NT2/D1 (cell line): Measurements from ENCODE around the gene INO80D.

Experiments used
- DNase-seq: peaks from one replicate; pipeline ENCODE4 v3.0.0-alpha.2; 2011; ENCODE audit warnings: low read depth, low spot score
- H3K27me3 ChIP-seq: 2 replicates; pipeline ENCODE4 v1.6.0; 2011; ENCODE audit warnings: mild to moderate bottlenecking; ENCODE audit not compliant: insufficient read length, insufficient read depth
- H3K36me3 ChIP-seq: 2 replicates; pipeline ENCODE4 v1.6.1; 2011; ENCODE audit warnings: mild to moderate bottlenecking, low read length, mixed read lengths; ENCODE audit not compliant: insufficient read depth, insufficient read length
- H3K4me1 ChIP-seq: 2 replicates; pipeline ENCODE4 v1.5.1; 2011; ENCODE audit not compliant: insufficient read depth, insufficient read length
- H3K4me3 ChIP-seq: 2 replicates; pipeline ENCODE4 v1.5.1; 2011; ENCODE audit warnings: low read depth; ENCODE audit not compliant: insufficient read length
- H3K9ac ChIP-seq: 2 replicates; pipeline ENCODE4 v1.6.0; 2011; ENCODE audit warnings: low read depth; ENCODE audit not compliant: insufficient read length
- H3K9me3 ChIP-seq: 2 replicates; pipeline ENCODE4 v1.5.1; 2011; ENCODE audit warnings: mild to moderate bottlenecking, low read length; ENCODE audit not compliant: insufficient read depth
- SUZ12 ChIP-seq: IDR thresholded peaks from 2 replicates; pipeline ENCODE4 v1.6.1; 2011; ENCODE audit not compliant: insufficient read length, insufficient read depth; ENCODE audit errors: extremely low read depth
- YY1 ChIP-seq: IDR thresholded peaks from 2 replicates; pipeline ENCODE4 v1.6.1; 2011; ENCODE audit not compliant: insufficient read length, insufficient read depth
- ZNF274 ChIP-seq: IDR thresholded peaks from 2 replicates; pipeline ENCODE4 v1.6.1; 2011; ENCODE audit warnings: mild to moderate bottlenecking, low read depth, low read length

Gene INO80D

GRCh38 chr2:206068207-206068606, 17.8 kb downstream of the INO80D start:
- H3K36me3 ChIP-seq = peaks cover under 1% of the 10 kb centered on the region
- peaks cover 3% of the 10 kb centered on the region for H3K4me1 ChIP-seq
- H3K9me3 ChIP-seq = no peaks in the 10 kb centered on the region
- no peak for DNase-seq
- TF ChIP-seq SUZ12 (no peak), ZNF274 (no peak), YY1 (no peak)
- H3K4me3 ChIP-seq = no peak overlapping the region
- H3K27me3 ChIP-seq = no peaks in the 10 kb centered on the region
- no peak overlapping the region for H3K9ac ChIP-seq

- TF ChIP-seq ZNF274 (no peak), YY1 (no peak), SUZ12 (no peak)
- Histone ChIP-seq H3K9me3 (no peaks in the 10 kb centered on the region), H3K4me1 (no peaks in the 10 kb centered on the region), H3K36me3 (peaks cover 18% of the 10 kb centered on the region), H3K27me3 (no peaks in the 10 kb centered on the region), H3K9ac (no peak overlapping the region), H3K4me3 (no peak overlapping the region)
- DNase-seq = no peak
Measured at GRCh38 chr2:206064077-206064476, 21.9 kb downstream of the INO80D start.

- no peak for DNase-seq
- Histone ChIP-seq H3K9me3 (no peaks in the 10 kb centered on the region), H3K9ac (no peak overlapping the region), H3K4me1 (no peaks in the 10 kb centered on the region), H3K27me3 (no peaks in the 10 kb centered on the region), H3K36me3 (peaks cover 18% of the 10 kb centered on the region), H3K4me3 (no peak overlapping the region)
- no peak for TF ChIP-seq YY1
- no peak for TF ChIP-seq SUZ12
- no peak for TF ChIP-seq ZNF274
Measured at GRCh38 chr2:206063635-206064034, 22.3 kb downstream of the INO80D start.

- no peak for DNase-seq
- Histone ChIP-seq H3K9ac (no peak overlapping the region), H3K27me3 (no peaks in the 10 kb centered on the region), H3K4me3 (no peak overlapping the region), H3K36me3 (peaks cover 18% of the 10 kb centered on the region), H3K9me3 (no peaks in the 10 kb centered on the region), H3K4me1 (no peaks in the 10 kb centered on the region)
- TF ChIP-seq SUZ12 = no peak
- no peak for TF ChIP-seq YY1
- no peak for TF ChIP-seq ZNF274
Measured at GRCh38 chr2:206062724-206063123, 23.2 kb downstream of the INO80D start.

GRCh38 chr2:206056286-206056685, 29.7 kb downstream of the INO80D start:
- Histone ChIP-seq H3K36me3 (peaks cover 29% of the 10 kb centered on the region), H3K4me3 (no peak overlapping the region), H3K9me3 (no peaks in the 10 kb centered on the region), H3K4me1 (no peaks in the 10 kb centered on the region), H3K9ac (no peak overlapping the region), H3K27me3 (no peaks in the 10 kb centered on the region)
- no peak for DNase-seq
- TF ChIP-seq SUZ12 = no peak
- TF ChIP-seq ZNF274 = no peak

- Histone ChIP-seq H3K27me3 (no peaks in the 10 kb centered on the region), H3K9ac (no peak overlapping the region), H3K4me1 (no peaks in the 10 kb centered on the region), H3K9me3 (no peaks in the 10 kb centered on the region), H3K4me3 (no peak overlapping the region), H3K36me3 (peaks cover 26% of the 10 kb centered on the region)
- TF ChIP-seq ZNF274 (no peak), SUZ12 (no peak), YY1 (no peak)
- no peak for DNase-seq
Measured at GRCh38 chr2:206054952-206055351, 31.0 kb downstream of the INO80D start.

- Histone ChIP-seq H3K4me3 (no peak overlapping the region), H3K9ac (no peak overlapping the region), H3K4me1 (no peaks in the 10 kb centered on the region), H3K27me3 (no peaks in the 10 kb centered on the region), H3K36me3 (peaks cover 22% of the 10 kb centered on the region), H3K9me3 (no peaks in the 10 kb centered on the region)
- TF ChIP-seq ZNF274 = no peak
- TF ChIP-seq SUZ12 = no peak
- no peak for TF ChIP-seq YY1
- no peak for DNase-seq
Measured at GRCh38 chr2:206051912-206052311, 34.1 kb downstream of the INO80D start.

GRCh38 chr2:206049392-206049791, 36.6 kb downstream of the INO80D start:
- no peak for DNase-seq

More at GRCh38 chr2:206049392-206049791, 36.6 kb downstream of the INO80D start:
- H3K9me3 ChIP-seq = no peaks in the 10 kb centered on the region
- H3K9ac ChIP-seq = no peak overlapping the region
- no peaks in the 10 kb centered on the region for H3K4me1 ChIP-seq
- peaks cover 7% of the 10 kb centered on the region for H3K36me3 ChIP-seq
- no peak overlapping the region for H3K4me3 ChIP-seq
- no peaks in the 10 kb centered on the region for H3K27me3 ChIP-seq
- TF ChIP-seq SUZ12 (no peak), YY1 (no peak), ZNF274 (no peak)
